Activated T-cell treated with anti-CD3 and anti-CD28 coated beads, Interleukin-2, amount 50 U/mL, for 24 hours (primary cell): ENCODE data around the gene ADAMTS2.

Experiments
- DNase-seq: peaks from one replicate; pipeline ENCODE4 v3.0.0-alpha.2; 2020
- H3K27ac Mint-ChIP-seq: 2 replicates; pipeline ENCODE4 v1.8.0; 2020; ENCODE audit warnings: mild to moderate bottlenecking, mixed read lengths
- H3K27me3 Mint-ChIP-seq: 2 replicates; pipeline ENCODE4 v1.8.0; 2020; ENCODE audit warnings: mixed read lengths
- H3K36me3 Mint-ChIP-seq: 2 replicates; pipeline ENCODE4 v1.8.0; 2020; ENCODE audit warnings: low read depth, mixed read lengths
- H3K4me1 Mint-ChIP-seq: 2 replicates; pipeline ENCODE4 v1.8.0; 2020; ENCODE audit warnings: low read depth, mixed read lengths
- H3K4me3 Mint-ChIP-seq: 2 replicates; pipeline ENCODE4 v1.8.0; 2020; ENCODE audit warnings: mild to moderate bottlenecking, moderate library complexity, mixed read lengths
- H3K9me3 Mint-ChIP-seq: 2 replicates; pipeline ENCODE4 v1.8.0; 2020; ENCODE audit warnings: mixed read lengths

Gene ADAMTS2

DNA sequence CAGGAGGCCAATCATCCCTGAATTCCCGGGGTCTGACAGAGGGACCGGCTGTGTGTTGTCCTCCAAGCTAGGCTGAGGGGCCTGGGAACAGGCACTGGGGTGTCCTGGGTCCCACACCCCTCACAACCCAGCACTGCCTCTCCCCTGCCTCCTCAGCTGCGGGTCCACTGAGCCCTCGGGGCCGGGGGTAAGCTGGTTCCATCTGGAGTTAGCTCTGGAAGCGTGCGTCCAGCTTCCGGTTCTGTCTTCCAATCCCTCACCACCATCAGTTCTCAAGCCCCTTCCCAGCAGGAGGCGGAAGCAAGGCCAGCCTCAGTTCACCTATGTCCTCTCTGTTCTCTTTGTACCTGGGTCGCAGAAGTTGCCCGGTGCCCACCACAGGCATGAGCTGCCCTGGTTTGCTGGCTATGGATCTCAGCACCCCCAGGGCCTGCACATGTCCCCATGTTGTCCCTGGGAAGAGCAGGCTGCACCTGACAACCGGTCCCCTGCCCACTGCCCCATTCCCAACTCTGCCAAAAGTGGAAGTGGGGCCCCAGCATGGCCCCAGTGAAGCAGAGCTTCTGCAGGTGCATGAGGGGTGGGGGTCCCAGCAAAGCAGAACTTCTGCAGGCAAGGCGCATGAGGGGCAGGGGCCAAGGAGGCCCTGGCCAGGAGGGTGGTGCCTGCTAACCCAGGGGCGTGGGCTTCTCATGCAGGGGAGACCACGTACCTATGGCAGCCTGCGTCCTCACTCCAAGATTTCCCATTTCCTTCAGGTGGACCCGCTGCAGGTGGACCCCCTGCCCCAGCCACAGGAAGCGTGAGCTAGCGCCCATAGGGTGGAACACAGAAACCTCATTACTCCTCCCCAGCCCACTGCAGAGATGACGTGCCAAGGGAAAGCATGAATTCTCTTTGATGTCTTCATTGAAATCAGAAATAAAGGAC lies 173.2 kb downstream of the ADAMTS2 start:
- peaks cover 3% of the 10 kb centered on the region for H3K4me1 Mint-ChIP-seq
- no peak overlapping the region for H3K27ac Mint-ChIP-seq
- no peaks in the 10 kb centered on the region for H3K36me3 Mint-ChIP-seq
- no peak overlapping the region for H3K4me3 Mint-ChIP-seq
- H3K9me3 Mint-ChIP-seq, result no peaks in the 10 kb centered on the region
- DNase-seq, result no peak
- peaks cover 11% of the 10 kb centered on the region for H3K27me3 Mint-ChIP-seq

DNA sequence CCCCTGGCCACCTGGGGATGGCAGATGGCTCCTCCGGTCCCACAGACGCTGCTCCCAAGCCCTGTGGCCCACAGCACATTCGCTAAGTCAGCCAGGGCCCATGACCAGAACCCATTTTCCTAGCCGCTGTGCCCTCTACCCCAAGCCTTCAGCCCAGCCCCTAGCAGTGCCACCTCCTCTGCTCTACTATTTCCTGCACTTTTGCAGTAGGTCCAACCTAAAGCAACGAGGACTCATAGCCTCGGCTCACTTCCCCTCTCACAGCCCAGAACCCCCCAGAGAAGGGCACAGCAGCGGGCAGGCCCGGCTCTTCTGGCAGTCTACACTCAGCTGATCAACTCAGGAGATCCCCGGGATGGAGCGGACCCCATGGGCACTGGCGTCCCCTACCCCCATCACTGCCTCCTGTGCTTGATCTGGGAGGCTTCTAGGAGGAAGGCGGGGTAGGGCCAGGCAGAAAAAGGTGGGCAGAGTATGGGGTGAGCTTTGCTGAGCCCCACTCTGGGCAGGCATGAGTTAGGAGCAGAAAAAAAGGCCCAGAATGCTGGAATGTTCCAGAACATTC lies 173.9 kb downstream of the ADAMTS2 start:
- no peaks in the 10 kb centered on the region for H3K36me3 Mint-ChIP-seq
- no peak for DNase-seq
- no peak overlapping the region for H3K27ac Mint-ChIP-seq
- no peaks in the 10 kb centered on the region for H3K9me3 Mint-ChIP-seq
- H3K27me3 Mint-ChIP-seq, result peaks cover 6% of the 10 kb centered on the region
- H3K4me3 Mint-ChIP-seq, result no peak overlapping the region
- H3K4me1 Mint-ChIP-seq, result peaks cover 5% of the 10 kb centered on the region

DNA sequence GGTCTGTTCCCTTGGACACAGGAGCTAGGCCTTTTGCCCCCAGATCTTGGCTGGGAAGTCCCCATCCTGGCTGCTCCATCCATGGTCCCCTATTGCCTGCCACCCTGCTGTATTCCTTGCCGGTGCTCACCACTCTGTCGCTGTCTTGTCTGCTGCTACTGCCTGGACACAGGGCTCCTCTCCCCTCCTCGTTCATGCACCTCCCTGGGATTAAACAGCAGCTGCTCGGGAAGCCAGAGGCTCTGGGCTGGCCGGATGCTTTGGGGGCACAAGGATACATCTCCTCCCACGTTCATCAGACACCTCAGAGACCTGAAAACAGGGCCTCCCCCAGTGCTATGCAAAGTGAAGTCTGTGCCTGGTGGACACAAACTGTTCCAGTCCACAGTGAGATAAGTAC lies 174.7 kb downstream of the ADAMTS2 start:
- no peaks in the 10 kb centered on the region for H3K36me3 Mint-ChIP-seq
- H3K4me1 Mint-ChIP-seq, result peaks cover 5% of the 10 kb centered on the region
- no peak for DNase-seq
- peaks cover 5% of the 10 kb centered on the region for H3K27me3 Mint-ChIP-seq
- no peaks in the 10 kb centered on the region for H3K9me3 Mint-ChIP-seq
- H3K27ac Mint-ChIP-seq, result no peak overlapping the region
- H3K4me3 Mint-ChIP-seq, result no peak overlapping the region

DNA sequence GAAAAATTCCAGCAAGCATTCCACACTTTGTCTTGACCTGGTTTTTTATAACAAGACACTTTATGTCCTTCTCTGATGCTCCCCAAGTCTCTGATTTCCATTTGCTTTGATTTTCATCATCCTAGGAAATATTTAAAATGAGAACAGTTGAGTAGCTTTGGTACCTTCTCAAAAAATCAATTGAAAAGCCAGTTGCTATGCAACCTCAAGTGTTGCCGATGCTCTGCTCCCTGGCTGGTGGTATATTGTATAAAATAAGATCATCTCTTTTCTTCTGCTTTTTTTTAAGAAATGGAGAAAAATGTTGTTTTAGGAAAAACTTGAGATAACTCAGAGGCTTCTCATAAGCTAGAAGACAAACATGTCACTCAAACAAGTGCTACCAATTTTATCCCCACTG lies 175.4 kb downstream of the ADAMTS2 start:
- Mint-ChIP-seq H3K36me3 (no peaks in the 10 kb centered on the region), H3K4me1 (peaks cover 5% of the 10 kb centered on the region), H3K4me3 (no peak overlapping the region), H3K27ac (no peak overlapping the region), H3K9me3 (no peaks in the 10 kb centered on the region), H3K27me3 (peaks cover 5% of the 10 kb centered on the region)
- DNase-seq, result no peak

DNA sequence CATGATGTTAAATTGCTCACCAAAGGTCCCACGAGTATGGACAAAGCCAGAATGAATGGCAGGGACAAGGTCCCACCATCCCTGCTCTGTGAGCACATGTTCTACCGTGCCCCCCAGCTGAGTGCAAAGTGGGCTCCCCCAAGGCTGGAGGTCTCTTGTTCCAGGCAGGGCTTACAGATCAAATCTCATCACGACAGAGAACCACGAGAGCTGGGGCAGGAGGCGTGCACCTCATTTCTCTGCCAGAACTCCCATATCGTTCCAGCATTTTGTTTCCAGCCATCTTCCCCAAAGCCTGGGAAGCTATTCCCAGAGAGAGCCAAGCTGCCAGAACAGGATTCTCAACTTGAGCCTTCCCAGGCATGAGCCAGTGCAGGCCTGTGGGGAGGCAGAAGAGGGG lies 176.6 kb downstream of the ADAMTS2 start:
- Mint-ChIP-seq H3K9me3 (no peaks in the 10 kb centered on the region), H3K4me3 (no peak overlapping the region), H3K36me3 (no peaks in the 10 kb centered on the region), H3K27ac (no peak overlapping the region), H3K27me3 (peaks cover 5% of the 10 kb centered on the region), H3K4me1 (peaks cover 5% of the 10 kb centered on the region)
- no peak for DNase-seq

DNA sequence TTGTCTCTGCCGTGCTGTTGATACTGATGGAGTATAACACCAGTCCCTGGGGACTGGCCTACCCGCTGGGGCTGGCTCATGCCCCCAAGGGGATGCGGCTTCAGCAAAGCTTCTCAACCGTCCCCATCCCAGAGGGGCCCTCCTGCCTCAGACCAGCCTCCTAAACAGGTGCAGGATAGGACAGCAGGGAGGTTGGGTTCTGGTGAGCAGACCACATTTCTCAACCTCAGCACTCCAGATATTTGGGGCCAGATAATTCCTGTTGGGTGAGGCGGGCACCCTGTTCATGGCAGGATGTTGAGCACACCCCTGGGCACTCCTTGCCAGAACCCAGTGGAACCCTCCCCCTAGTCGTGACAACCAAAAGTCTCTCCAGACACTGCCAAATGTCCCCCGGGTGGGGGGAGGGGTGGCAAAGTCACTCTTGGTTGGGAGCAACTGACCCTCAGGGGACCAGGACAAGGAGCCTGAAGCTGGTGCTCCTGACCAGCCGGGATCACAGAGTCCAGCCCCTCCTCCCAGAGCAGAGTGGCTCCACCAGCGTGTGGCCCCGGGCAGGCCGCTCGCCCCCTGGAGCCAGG lies 177.3 kb downstream of the ADAMTS2 start:
- no peak overlapping the region for H3K27ac Mint-ChIP-seq
- H3K4me1 Mint-ChIP-seq, result peaks cover 5% of the 10 kb centered on the region
- H3K9me3 Mint-ChIP-seq, result no peaks in the 10 kb centered on the region
- no peak overlapping the region for H3K4me3 Mint-ChIP-seq
- DNase-seq, result no peak
- peaks cover 5% of the 10 kb centered on the region for H3K27me3 Mint-ChIP-seq
- no peaks in the 10 kb centered on the region for H3K36me3 Mint-ChIP-seq

DNA sequence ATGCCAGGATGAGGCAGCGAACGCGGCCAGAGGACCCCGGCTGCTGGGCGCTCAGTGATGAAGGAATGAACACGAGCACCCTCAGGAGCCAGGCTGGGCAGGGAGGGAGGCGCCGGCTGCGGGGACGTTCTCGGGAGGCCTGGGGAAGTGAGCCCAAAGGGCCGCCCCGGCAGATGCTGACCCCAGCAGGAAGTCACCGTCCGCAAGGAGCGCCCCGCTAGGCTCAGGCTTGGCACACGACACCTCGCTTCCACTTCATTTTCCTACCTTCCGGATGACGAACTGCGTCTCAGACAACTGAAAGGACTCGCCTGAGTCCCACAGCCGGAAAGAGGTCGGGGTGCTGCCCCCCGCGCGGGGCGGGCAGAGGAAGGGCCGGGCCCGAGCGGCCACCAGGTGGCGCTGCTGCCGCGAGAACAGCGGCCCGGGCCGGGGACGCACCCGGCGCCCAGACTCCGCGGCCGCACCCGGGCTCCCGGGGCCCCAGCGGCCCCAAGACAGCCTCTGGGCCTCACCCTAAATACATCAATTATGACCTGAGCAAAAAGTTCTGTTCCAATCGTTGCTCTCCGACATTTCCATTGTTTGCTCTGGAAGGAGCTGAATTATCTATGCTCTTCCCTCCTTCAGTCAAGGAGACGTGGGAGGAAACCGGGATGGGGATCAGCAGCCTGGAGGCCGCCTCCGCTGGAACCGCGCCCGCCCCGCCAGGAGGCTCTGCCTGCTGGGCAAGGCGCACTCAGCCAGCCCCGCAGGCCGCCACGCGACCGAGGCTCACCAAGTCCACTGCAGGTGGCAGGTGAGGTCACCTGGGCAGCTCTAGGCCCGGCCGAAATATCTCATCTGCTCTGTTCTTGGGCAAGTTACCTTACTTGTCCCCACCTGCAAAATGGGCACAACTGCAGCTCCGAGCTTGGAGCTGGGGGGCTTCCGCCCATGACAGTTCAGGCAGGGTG lies 178.1 kb downstream of the ADAMTS2 start:
- Mint-ChIP-seq H3K27me3 (peaks cover 5% of the 10 kb centered on the region), H3K36me3 (no peaks in the 10 kb centered on the region), H3K9me3 (no peaks in the 10 kb centered on the region), H3K4me3 (peak overlapping the region; percentile 56), H3K4me1 (peaks cover 5% of the 10 kb centered on the region), H3K27ac (no peak overlapping the region)
- peak; percentile 86 for DNase-seq

DNA sequence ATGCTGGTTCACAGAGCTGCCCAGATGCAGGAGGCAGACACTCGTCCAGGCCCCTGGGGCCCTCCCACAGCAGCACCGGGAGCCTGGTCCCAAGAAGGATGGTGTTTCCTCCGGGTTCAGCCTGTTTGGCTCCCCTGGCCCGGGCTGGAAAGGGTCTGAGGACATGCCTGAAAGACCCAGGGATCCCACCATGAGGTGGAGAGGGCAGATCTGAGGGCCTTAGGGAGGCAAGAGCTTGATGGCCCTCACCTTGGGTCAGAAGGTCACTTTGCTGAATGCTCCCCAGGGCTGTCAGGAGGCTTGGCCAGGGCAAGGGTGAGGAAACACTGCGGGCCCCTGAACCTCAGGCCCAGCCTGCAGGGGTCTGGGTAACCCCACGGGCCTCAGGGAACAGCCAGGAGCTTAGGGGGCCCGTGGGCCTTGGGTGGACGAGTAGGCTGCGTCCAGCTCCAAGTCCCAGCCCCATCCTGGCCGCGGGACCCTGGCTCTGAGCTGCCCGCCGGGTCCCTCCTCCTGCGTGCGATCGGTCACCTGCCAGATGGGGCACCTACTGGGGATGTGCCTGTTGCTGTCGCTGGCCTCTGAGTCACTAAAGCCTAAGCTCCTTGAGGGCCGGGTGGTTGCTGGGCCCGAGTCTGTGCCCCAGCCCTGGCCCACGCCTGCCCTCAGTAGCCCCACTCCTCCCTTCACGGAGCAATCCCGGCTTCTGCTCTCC lies 178.9 kb downstream of the ADAMTS2 start:
- Mint-ChIP-seq H3K27me3 (peaks cover 5% of the 10 kb centered on the region), H3K36me3 (no peaks in the 10 kb centered on the region), H3K4me1 (peaks cover 5% of the 10 kb centered on the region), H3K27ac (no peak overlapping the region), H3K9me3 (no peaks in the 10 kb centered on the region), H3K4me3 (no peak overlapping the region)
- no peak for DNase-seq

DNA sequence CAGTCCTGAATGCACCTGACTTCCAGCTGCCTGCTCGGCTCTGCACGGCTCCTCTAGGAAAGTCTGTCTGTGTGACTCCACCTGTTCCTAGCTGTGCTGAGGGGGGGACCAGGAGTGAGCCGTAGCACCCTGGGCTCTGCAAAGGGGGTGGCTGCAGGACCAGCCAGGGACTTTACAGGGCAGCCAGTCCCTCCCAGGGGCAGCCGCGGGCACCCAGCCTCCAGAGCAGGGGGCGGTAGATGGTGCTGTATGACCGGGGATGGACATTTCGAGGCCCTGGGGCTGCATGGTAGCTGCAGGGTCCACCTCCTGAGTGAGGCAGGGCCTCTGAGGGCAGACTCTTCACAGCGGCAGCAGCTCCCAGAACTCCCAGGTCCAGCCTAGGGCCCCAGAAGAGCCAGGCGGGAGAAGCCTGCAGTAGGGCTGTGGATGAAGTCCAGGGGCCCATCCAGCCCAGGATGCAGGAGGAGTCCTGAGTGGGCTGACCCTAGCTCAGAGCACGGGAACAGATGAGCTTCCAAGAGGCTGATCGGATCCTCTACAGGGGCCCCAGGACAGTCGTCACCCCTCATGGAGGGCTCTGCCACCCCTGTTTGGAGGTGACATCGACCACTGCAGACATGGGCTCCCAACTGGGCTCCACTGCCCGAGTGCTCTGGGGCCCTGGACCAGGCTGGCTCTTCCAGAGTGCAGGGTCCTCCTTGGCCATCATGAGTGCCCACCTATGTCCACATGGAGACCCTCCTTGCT lies 179.7 kb downstream of the ADAMTS2 start:
- Mint-ChIP-seq H3K9me3 (no peaks in the 10 kb centered on the region), H3K27ac (no peak overlapping the region), H3K4me3 (no peak overlapping the region), H3K4me1 (peaks cover 5% of the 10 kb centered on the region), H3K36me3 (no peaks in the 10 kb centered on the region), H3K27me3 (peaks cover 5% of the 10 kb centered on the region)
- DNase-seq, result peak; percentile 30

DNA sequence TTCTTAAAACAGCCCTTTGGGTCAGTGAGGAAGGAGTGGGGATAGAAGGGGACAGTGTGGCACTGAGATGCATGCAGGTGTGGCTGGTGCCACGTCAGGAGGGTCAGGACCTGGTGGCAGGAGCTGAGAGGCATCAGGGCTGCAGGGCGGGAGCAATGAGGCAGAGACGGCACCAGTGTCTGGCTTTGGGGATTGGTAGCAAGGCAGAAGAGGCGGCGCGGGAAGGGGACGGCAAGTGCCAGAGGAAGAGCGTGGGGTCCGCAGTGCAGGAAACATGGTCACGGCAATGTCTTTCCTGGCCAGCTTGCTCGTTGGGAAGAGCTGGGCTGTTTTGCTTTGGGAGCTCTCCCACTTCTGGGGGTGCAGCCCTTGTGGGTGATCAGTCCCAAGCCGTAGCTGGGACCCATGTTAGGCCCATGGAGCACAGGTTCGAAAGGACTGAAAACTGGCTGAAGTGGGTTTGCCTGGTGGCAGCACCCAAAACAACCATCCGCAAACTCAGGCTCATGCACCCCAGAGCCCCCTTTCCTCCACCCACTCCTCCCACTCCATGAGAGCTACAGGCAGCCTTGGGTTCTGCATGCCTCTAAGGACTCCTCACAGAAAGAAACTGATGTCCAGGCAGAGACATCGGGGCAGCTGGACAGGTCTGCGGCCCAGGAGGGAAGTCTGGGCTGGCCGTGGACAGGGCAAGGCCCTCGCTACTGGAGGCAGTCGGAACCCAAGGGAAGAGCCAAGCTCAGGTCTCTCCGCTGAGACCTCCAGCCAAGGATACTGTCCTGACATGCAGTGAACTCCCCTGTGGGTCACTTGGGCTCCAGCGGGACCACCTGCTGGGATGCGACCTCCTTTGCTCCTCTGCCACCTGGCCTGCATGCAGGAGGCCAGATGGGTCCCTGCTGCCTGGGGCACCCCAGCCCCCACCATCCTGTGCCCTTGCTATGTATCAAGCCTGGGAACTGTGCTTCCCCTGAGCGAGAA lies 180.6 kb downstream of the ADAMTS2 start:
- Mint-ChIP-seq H3K9me3 (no peaks in the 10 kb centered on the region), H3K36me3 (no peaks in the 10 kb centered on the region), H3K27ac (no peak overlapping the region), H3K27me3 (peaks cover 5% of the 10 kb centered on the region), H3K4me1 (peaks cover 5% of the 10 kb centered on the region), H3K4me3 (no peak overlapping the region)
- DNase-seq, result peak; percentile 25

DNA sequence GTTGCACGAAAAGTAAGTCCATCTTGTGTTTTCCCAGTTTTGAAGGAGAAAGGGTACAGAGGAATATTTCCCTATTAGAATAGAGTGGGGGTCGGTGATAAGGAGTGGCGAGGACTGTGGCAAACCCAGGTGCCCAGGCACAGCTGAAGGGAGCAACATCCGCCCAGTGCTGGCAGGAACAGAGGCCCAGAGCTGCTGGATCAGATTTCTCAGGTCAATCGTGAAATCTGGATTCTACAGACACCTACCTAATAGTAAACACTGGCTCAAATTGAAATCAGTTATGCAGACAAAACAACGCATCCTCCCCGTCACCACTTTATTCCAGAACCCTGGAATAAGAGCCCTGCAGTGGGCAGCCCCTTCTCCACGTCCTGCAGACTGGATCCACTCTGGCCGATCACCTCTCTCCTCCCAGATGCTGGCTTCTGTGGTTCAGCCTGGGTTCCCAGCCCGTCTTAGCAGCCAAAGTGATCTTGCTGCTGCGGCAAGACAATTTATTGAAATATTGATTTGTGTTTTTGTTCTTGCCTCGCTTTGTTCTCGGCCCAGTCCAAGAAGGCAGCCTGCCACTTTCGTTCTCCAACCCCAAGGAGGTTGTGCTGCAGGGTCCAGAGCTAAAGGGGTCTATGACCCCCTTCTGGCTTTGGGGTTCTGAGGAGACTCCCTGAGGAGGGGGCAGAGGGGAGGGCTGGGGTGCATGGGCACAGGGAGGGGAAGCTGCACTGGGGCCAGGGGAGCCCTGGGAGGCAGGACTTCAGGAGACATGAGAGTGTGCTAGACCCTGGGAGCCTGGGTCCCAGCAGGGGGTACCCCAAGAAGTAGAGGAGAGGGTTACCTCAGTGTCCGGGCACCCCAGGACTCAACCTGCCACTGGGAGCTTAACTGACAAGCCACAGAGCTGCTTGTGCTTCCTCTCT lies 181.8 kb downstream of the ADAMTS2 start:
- Mint-ChIP-seq H3K9me3 (no peaks in the 10 kb centered on the region), H3K4me3 (no peak overlapping the region), H3K27me3 (peaks cover 3% of the 10 kb centered on the region), H3K27ac (no peak overlapping the region), H3K36me3 (no peaks in the 10 kb centered on the region), H3K4me1 (peaks cover 5% of the 10 kb centered on the region)
- DNase-seq, result no peak
